ENCODE results near the gene PLK5. TPM values are rescaled to one million over a fixed set of nuclear protein-coding genes. Genes with fewer than 3 reads are reported as not detected.

The PLK5 gene
- total and polyA plus RNA-seq, 2 experiments from 2014 or later = 0.87 to 1.2 TPM

DNA sequence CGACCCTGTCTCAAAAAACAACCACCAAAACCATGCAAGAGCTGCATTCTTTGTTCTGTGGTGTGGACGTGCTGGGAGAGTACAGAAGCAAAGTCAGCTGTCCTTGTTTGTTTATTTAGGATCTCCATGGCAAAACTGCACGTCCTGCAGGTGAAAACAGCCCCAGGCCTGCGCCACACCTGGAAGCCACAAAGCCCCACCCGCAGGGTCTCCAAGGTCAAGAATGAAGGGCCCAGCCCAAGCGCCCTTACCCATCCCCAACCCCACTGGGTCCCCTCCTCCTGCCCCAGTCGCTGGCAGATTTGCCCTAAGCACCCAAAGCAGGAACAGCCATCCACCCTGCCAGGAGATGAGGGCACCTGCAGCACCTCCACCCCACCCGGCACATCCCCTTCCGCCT is 58.3 kb downstream of the PLK5 start:
- TF ChIP-seq, protein P1, sequence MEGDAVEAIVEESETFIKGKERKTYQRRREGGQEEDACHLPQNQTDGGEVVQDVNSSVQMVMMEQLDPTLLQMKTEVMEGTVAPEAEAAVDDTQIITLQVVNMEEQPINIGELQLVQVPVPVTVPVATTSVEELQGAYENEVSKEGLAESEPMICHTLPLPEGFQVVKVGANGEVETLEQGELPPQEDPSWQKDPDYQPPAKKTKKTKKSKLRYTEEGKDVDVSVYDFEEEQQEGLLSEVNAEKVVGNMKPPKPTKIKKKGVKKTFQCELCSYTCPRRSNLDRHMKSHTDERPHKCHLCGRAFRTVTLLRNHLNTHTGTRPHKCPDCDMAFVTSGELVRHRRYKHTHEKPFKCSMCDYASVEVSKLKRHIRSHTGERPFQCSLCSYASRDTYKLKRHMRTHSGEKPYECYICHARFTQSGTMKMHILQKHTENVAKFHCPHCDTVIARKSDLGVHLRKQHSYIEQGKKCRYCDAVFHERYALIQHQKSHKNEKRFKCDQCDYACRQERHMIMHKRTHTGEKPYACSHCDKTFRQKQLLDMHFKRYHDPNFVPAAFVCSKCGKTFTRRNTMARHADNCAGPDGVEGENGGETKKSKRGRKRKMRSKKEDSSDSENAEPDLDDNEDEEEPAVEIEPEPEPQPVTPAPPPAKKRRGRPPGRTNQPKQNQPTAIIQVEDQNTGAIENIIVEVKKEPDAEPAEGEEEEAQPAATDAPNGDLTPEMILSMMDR (IDR thresholded peaks at IDR 0.05; ENCODE audit: low read depth, low read length) = no peak
- no peak overlapping the region for H3K27ac ChIP-seq
- no peaks in the 10 kb centered on the region for H3K9me3 ChIP-seq (ENCODE audit: low read depth)
- DNase-seq (ENCODE audit: low read depth in 1 of 2, low spot score in 1 of 2) = no peak
- H3K36me3 ChIP-seq = peaks cover 38% of the 10 kb centered on the region
- no peaks in the 10 kb centered on the region for H3K27me3 ChIP-seq
- H3K4me3 ChIP-seq = no peak overlapping the region
- H3K4me1 ChIP-seq (ENCODE audit: low read depth) = no peaks in the 10 kb centered on the region

DNA sequence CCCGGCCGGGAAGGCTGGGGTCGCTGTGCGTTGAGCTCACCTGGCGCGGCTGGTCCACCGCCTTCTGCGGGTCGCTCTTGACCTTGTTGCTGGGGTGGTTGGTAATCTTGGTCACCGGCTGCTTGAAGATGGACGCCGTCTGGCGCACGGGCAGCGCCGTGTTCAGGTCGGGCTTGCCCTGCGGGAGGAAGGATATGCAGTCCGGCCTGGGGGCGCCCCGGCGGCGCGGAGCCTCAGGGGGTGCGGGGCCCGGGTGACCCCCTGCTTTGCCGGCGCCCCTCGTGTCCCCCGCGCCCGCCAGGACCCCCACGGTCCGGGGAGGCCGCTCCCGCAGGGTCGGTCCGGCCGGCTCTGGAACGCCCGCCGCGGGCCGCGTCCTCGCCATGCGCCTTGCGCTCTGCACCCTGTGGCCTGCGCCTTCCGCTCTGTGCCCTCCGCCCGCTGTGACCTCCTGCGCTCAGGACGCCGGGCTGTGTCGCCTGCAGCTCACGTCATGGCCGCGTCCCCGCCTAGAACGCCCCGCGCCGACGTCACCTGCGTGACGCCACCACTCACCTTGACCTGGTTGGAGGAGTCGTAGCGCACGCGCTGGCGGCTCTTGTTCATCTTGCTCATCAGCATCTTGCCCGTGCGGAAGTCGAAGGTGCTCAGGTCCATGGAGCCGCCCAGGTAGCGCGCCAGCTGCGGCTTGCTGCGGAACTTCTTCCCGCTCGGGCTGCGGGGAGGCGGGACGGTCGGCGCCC is 60.8 kb downstream of the PLK5 start:
- Histone ChIP-seq H3K4me1 (ENCODE audit: low read depth) (no peaks in the 10 kb centered on the region), H3K9me3 (ENCODE audit: low read depth) (no peaks in the 10 kb centered on the region), H3K27me3 (no peaks in the 10 kb centered on the region), H3K27ac (no peak overlapping the region), H3K36me3 (peaks cover 28% of the 10 kb centered on the region), H3K4me3 (no peak overlapping the region)
- DNase-seq (ENCODE audit: low read depth in 1 of 2, low spot score in 1 of 2) = no peak
- TF ChIP-seq, protein P1 (IDR thresholded peaks at IDR 0.05; ENCODE audit: low read depth, low read length) = no peak

DNA sequence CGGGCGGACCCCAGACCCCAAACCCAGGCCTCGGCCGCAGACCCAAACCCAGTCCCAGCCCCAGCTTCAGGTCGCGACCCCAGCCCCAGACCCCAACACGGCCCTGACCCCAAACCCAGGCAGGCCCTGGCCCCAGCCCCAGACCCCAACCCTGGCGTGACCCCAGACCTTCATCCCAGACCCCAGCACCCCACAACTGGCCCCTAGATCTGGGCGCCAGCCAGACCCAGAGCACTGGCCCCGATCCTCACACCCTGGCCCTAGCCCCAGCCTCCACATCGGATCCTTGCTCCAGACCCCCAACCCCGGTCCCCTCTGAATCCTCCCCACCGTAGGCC is 61.3 kb downstream of the PLK5 start:
- no peak overlapping the region for H3K4me3 ChIP-seq
- H3K27me3 ChIP-seq = no peaks in the 10 kb centered on the region
- TF ChIP-seq, protein P1 (IDR thresholded peaks at IDR 0.05; ENCODE audit: low read depth, low read length) = no peak
- no peaks in the 10 kb centered on the region for H3K9me3 ChIP-seq (ENCODE audit: low read depth)
- H3K4me1 ChIP-seq (ENCODE audit: low read depth) = no peaks in the 10 kb centered on the region
- H3K27ac ChIP-seq = no peak overlapping the region
- DNase-seq (ENCODE audit: low read depth in 1 of 2, low spot score in 1 of 2) = no peak
- H3K36me3 ChIP-seq = peaks cover 26% of the 10 kb centered on the region

Other genes with a start within 250 kb of the PLK5 start
- gene FAM174C, start 248.5 kb upstream of the PLK5 start, total RNA-seq = 31.2 and 44.9 TPM in 2 replicates
- 34.0 and 34.4 TPM in 2 replicates for gene FAM174C, start 248.5 kb upstream of the PLK5 start, polyA plus RNA-seq
- gene EFNA2, start 238.2 kb upstream of the PLK5 start, total RNA-seq = 13.0 and 16.9 TPM in 2 replicates
- 0.34 and 0.44 TPM in 2 replicates for gene EFNA2, start 238.2 kb upstream of the PLK5 start, polyA plus RNA-seq
- 264 and 266 TPM in 2 replicates for gene NDUFS7, start 140.2 kb upstream of the PLK5 start, total RNA-seq
- 455 and 472 TPM in 2 replicates for gene NDUFS7, start 140.2 kb upstream of the PLK5 start, polyA plus RNA-seq
- 197 and 231 TPM in 2 replicates for gene GAMT, start 122.5 kb upstream of the PLK5 start, total RNA-seq
- gene GAMT, start 122.5 kb upstream of the PLK5 start, polyA plus RNA-seq = 180 and 231 TPM in 2 replicates
- gene DAZAP1, start 116.5 kb upstream of the PLK5 start, total RNA-seq = 103 and 112 TPM in 2 replicates
- 41.8 and 43.0 TPM in 2 replicates for gene DAZAP1, start 116.5 kb upstream of the PLK5 start, polyA plus RNA-seq
- 3,563 and 6,817 TPM in 2 replicates for gene RPS15, start 85.7 kb upstream of the PLK5 start, total RNA-seq
- gene RPS15, start 85.7 kb upstream of the PLK5 start, polyA plus RNA-seq = 1,008 and 1,129 TPM in 2 replicates
- gene APC2, start 74.0 kb upstream of the PLK5 start, total RNA-seq = 0.42 and 1.3 TPM in 2 replicates
- gene APC2, start 74.0 kb upstream of the PLK5 start, polyA plus RNA-seq = 0.27 and 0.94 TPM in 2 replicates
- 52.4 and 81.5 TPM in 2 replicates for gene C19orf25, start 44.9 kb upstream of the PLK5 start, total RNA-seq
- 56.9 and 84.9 TPM in 2 replicates for gene C19orf25, start 44.9 kb upstream of the PLK5 start, polyA plus RNA-seq
- gene PCSK4, start 33.7 kb upstream of the PLK5 start, total RNA-seq = 11.2 and 28.6 TPM in 2 replicates
- 9.6 and 19.2 TPM in 2 replicates for gene PCSK4, start 33.7 kb upstream of the PLK5 start, polyA plus RNA-seq
- gene REEP6, start 32.9 kb upstream of the PLK5 start, total RNA-seq = 52.7 and 72.5 TPM in 2 replicates
- gene REEP6, start 32.9 kb upstream of the PLK5 start, polyA plus RNA-seq = 74.7 and 99.8 TPM in 2 replicates
- 3.9 and 5.7 TPM in 2 replicates for gene ADAMTSL5, start 11.1 kb upstream of the PLK5 start, total RNA-seq
- 4.9 and 8.6 TPM in 2 replicates for gene ADAMTSL5, start 11.1 kb upstream of the PLK5 start, polyA plus RNA-seq
- 49.7 and 65.6 TPM in 2 replicates for gene MEX3D, start 44.2 kb downstream of the PLK5 start, total RNA-seq
- gene MEX3D, start 44.2 kb downstream of the PLK5 start, polyA plus RNA-seq = 4.4 and 4.5 TPM in 2 replicates
- 171 and 179 TPM in 2 replicates for gene MBD3, start 68.8 kb downstream of the PLK5 start, total RNA-seq
- 71.6 and 93.3 TPM in 2 replicates for gene MBD3, start 68.8 kb downstream of the PLK5 start, polyA plus RNA-seq
- 73.6 and 161 TPM in 2 replicates for gene UQCR11, start 81.4 kb downstream of the PLK5 start, total RNA-seq
- 842 and 1,116 TPM in 2 replicates for gene UQCR11, start 81.4 kb downstream of the PLK5 start, polyA plus RNA-seq
- 250 and 281 TPM in 2 replicates for gene TCF3, start 128.5 kb downstream of the PLK5 start, total RNA-seq
- gene TCF3, start 128.5 kb downstream of the PLK5 start, polyA plus RNA-seq = 110 and 136 TPM in 2 replicates
- gene ONECUT3, start 229.4 kb downstream of the PLK5 start, total RNA-seq = not detected in 2 replicates
- gene ONECUT3, start 229.4 kb downstream of the PLK5 start, polyA plus RNA-seq = not detected in 2 replicates